H1 (cell line): Measurements from ENCODE around the gene CPEB3.

Experiments
- CHD2 ChIP-seq: IDR thresholded peaks from 2 replicates; pipeline ENCODE4 v1.6.1; 2012; ENCODE audit warnings: low read length, improper control_type of control experiment
- CHD7 ChIP-seq: fragments of 300-600 bp; sonication (generic); IDR thresholded peaks from 2 replicates; pipeline ENCODE4 v1.7.1; 2012; ENCODE audit warnings: low read length, moderate library complexity, mild to moderate bottlenecking, inconsistent platforms; ENCODE audit not compliant: insufficient replicate concordance
- CTBP2 ChIP-seq: IDR thresholded peaks from 2 replicates; pipeline ENCODE4 v1.7.0; 2011; ENCODE audit warnings: borderline replicate concordance, mild to moderate bottlenecking, moderate library complexity, mixed read lengths, low read length; ENCODE audit not compliant: insufficient read depth, insufficient read length
- EP300 ChIP-seq, 2 experiments: IDR thresholded peaks; 1 replicate in 1 of 2; 2 replicates in 1 of 2; pipeline ENCODE4 v1.6.1; 2011 to 2012; ENCODE audit warnings: low read depth in 2 of 2, low read length in 2 of 2, mild to moderate bottlenecking in 2 of 2, borderline replicate concordance in 1 of 2, inconsistent platforms in 1 of 2, moderate library complexity in 1 of 2
- GTF2F1 ChIP-seq: IDR thresholded peaks from 2 replicates; pipeline ENCODE4 v1.6.1; 2012; ENCODE audit warnings: low read depth, low read length, improper control_type of control experiment, borderline replicate concordance
- MAFK ChIP-seq: IDR thresholded peaks from 2 replicates; pipeline ENCODE4 v1.6.1; 2012; ENCODE audit warnings: low read depth, mild to moderate bottlenecking, improper control_type of control experiment, low read length
- POLR2AphosphoS5 ChIP-seq: IDR thresholded peaks from 2 replicates; pipeline ENCODE4 v1.6.1; 2011; ENCODE audit warnings: low read depth, low read length
- RAD21 ChIP-seq, 2 experiments: IDR thresholded peaks in 1 of 2; conservative IDR thresholded peaks in 1 of 2; 2 replicates each; pipeline ENCODE4 v1.6.1; 2011; ENCODE audit warnings: low read depth in 2 of 2, low read length in 2 of 2, improper control_type of control experiment in 1 of 2, inconsistent platforms in 1 of 2, mild to moderate bottlenecking in 1 of 2, moderate library complexity in 1 of 2
- SP1 ChIP-seq: IDR thresholded peaks from 2 replicates; pipeline ENCODE4 v1.6.1; 2011; ENCODE audit warnings: low read depth, low read length
- TF ChIP-seq, protein P1 (sequence below), 3 experiments: IDR thresholded peaks; 1 replicate in 2 of 3; 2 replicates in 1 of 3; pipeline versions ENCODE4 v1.5.1 to v1.6.1; 2011; ENCODE audit warnings: low read length in 3 of 3, mild to moderate bottlenecking in 3 of 3, inconsistent platforms in 2 of 3, low read depth in 1 of 3, moderate library complexity in 1 of 3; ENCODE audit not compliant: insufficient read depth in 1 of 3; ENCODE audit errors: control extremely low read depth in 1 of 3

DNA sequence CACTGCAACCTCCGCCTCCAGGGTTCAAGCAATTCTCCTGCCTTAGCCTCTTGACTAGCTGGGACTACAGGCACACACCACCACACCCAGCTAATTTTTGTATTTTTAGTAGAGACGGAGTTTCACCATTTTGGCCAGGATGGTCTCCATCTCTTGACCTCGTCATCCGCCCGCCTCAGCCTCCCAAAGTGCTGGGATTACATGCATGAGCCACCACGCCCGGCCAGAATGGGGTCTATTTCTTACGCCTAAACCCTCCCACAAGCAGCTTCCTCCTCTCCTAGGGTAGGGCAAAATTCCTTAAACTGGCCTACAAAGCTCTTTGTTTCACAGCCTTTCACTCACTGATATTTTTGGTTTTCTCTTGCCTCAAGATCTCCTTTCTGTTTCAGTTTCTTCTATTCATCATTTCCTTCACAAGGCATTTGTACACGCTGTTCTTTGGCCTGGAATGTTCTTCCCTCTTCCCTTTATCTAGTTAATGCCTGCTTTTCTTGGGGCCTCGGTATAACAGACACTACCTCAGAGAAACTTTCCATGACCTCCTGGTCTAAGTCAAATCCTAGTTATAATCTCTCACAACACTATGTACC is 6.7 kb downstream of the CPEB3 start:
- TF ChIP-seq, protein P1, sequence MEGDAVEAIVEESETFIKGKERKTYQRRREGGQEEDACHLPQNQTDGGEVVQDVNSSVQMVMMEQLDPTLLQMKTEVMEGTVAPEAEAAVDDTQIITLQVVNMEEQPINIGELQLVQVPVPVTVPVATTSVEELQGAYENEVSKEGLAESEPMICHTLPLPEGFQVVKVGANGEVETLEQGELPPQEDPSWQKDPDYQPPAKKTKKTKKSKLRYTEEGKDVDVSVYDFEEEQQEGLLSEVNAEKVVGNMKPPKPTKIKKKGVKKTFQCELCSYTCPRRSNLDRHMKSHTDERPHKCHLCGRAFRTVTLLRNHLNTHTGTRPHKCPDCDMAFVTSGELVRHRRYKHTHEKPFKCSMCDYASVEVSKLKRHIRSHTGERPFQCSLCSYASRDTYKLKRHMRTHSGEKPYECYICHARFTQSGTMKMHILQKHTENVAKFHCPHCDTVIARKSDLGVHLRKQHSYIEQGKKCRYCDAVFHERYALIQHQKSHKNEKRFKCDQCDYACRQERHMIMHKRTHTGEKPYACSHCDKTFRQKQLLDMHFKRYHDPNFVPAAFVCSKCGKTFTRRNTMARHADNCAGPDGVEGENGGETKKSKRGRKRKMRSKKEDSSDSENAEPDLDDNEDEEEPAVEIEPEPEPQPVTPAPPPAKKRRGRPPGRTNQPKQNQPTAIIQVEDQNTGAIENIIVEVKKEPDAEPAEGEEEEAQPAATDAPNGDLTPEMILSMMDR (IDR thresholded peaks at IDR 0.05; ENCODE audit: control extremely low read depth in 1 of 3, insufficient read depth in 1 of 3, low read depth in 1 of 3, low read length in 3 of 3) = no peak
- TF ChIP-seq GTF2F1 = no peak
- no peak for TF ChIP-seq POLR2AphosphoS5
- TF ChIP-seq EP300 (IDR thresholded peaks at IDR 0.05; ENCODE audit: borderline replicate concordance in 1 of 2, low read depth in 2 of 2, low read length in 2 of 2) = no peak
- no peak for TF ChIP-seq RAD21 (IDR thresholded peaks at IDR 0.05 in 1 of 2, conservative IDR thresholded peaks at IDR 0.05 in 1 of 2; ENCODE audit: low read depth in 2 of 2, low read length in 2 of 2)
- no peak for TF ChIP-seq SP1
- TF ChIP-seq CTBP2 = no peak
- no peak for TF ChIP-seq MAFK
- no peak for TF ChIP-seq CHD7
- no peak for TF ChIP-seq CHD2
